22Rv1 (cell line): Measurements from ENCODE around the gene STXBP1.
"Not testable (repeated sequence)": the region's sequence is repeated elsewhere in the genome, so short reads cannot be mapped to it uniquely, and the experiment has no call there.

Experiments used
- H3K27ac ChIP-seq: fragments of 450-650 bp; 2 replicates; pipeline ENCODE4 v1.5.1; 2017
- ZFX ChIP-seq: fragments of 450-650 bp; IDR thresholded peaks from 2 replicates; pipeline ENCODE4 v1.6.1; 2017; ENCODE audit warnings: antibody characterized with exemption, borderline replicate concordance
- TF ChIP-seq, protein P1 (sequence below): fragments of 450-650 bp; IDR thresholded peaks from 2 replicates; pipeline ENCODE4 v1.5.1; 2017; ENCODE audit warnings: mild to moderate bottlenecking

Gene STXBP1

DNA sequence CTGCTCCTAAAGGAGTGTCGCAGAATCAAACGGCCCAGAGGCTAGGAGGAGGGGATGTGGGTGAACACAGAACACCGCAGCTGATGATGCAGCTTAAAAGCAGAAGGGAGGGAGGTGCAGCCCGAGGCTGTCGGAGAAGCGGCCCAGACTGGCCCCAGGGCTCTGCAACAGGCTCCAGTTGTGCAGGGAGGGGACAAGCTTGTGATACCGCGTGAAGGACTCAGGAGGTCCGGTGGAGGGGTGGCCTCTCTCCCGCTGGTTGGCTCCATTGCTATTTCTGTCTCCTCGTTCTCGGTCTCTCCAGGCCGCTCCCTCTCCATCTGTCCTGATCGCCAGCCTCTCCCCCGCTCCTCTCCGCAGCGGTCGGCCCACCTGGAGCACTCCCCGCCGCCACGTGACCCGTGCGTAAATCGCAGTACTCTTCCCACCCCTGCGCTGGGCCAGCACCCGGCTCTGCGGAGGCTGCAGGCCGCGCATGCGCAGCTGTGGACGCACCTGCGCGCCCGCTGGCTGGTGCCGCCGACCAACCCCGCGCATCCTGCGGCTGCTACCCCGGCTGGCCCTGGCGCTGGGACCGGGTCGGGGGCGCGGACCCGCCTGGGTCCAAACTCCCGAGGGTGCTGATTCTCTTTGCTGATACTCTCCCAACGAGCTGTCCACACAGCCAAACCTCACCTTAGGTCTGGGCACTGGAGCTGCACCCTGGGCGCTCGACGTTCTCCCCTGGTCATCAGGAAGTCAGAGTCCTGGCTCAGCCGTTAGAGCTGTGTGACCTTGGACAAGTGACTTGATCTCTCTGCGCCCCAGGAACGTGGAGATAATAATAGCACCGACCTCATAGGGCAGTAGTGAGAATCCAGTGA, 3.7 kb upstream of the STXBP1 start:
- peak overlapping the region; percentile 54 for H3K27ac ChIP-seq
- TF ChIP-seq, protein P1, sequence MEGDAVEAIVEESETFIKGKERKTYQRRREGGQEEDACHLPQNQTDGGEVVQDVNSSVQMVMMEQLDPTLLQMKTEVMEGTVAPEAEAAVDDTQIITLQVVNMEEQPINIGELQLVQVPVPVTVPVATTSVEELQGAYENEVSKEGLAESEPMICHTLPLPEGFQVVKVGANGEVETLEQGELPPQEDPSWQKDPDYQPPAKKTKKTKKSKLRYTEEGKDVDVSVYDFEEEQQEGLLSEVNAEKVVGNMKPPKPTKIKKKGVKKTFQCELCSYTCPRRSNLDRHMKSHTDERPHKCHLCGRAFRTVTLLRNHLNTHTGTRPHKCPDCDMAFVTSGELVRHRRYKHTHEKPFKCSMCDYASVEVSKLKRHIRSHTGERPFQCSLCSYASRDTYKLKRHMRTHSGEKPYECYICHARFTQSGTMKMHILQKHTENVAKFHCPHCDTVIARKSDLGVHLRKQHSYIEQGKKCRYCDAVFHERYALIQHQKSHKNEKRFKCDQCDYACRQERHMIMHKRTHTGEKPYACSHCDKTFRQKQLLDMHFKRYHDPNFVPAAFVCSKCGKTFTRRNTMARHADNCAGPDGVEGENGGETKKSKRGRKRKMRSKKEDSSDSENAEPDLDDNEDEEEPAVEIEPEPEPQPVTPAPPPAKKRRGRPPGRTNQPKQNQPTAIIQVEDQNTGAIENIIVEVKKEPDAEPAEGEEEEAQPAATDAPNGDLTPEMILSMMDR: no peak
- TF ChIP-seq ZFX: no peak

DNA sequence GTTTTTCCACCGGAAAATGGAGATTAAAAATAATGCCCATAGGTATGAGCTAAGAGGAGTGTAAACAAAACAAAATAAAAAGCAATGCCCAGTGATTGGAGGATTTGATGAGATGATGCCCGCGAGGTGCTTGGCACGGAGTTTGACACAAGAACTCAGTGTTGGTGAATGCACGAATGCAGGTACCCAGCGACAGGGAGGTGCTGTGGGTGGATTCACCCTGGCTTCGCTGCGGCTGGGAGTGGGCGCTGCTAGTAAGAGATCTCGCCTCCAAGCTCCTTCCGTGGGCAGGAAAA, 526 bp upstream of the STXBP1 start:
- H3K27ac ChIP-seq: peak overlapping the region; percentile 48; the same call in 1 of the 2 replicates

DNA sequence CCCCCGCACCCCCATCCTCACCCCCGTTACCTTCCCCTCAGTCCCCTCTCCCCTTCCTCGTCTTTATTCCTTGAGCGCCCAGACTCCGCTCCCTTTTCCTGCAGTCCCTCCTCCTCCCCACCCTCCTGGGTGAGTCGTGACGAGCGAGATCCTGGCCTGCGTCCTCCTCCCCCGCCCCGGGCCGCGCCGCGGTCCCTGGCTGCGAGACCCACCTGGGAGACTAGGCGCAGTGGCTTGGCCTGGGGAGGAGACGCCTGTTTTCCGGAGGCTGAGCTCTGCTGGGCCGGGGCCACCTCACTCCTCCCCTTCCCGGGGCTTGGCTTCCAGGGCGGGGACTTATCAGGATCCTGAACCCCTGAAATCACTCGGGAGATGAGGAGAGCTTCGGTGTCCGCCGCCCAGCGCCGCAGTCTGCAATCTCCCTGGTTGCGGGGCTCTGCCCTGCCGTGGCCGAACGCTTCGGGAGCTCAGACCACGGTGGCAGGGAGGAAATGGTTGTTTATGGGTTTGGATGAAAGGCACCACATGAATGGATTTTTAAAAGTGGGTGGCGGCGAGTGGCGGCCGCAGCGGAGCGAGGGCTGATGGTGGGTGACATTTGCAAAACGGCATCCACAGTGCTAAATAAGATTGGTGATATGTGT, 984 bp downstream of the STXBP1 start:
- H3K27ac ChIP-seq: no peak overlapping the region
- TF ChIP-seq ZFX: no peak
- TF ChIP-seq, protein P1: no peak

More for the DNA sequence above, 526 bp upstream of the STXBP1 start:
- no peak for TF ChIP-seq ZFX
- TF ChIP-seq, protein P1: no peak

DNA sequence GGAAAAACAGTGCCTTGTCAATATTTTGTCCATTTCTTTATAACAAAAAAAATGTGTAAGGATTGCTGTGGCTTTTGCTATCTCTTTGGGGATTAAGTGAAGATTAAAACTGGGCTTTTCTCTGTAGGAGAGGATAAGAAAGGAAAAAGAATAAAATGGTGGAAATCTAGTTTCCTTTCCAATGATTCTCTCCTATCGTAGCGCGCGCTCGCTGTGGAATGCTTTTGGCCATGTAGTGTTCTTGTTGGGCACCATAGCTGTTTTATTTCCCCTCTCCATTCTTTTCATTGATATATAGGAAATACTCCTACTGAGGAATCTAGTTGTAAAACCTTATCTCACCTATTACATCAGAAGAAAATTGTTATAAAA, 1.5 kb downstream of the STXBP1 start:
- no peak overlapping the region for H3K27ac ChIP-seq
- TF ChIP-seq ZFX: no peak
- TF ChIP-seq, protein P1: no peak

DNA sequence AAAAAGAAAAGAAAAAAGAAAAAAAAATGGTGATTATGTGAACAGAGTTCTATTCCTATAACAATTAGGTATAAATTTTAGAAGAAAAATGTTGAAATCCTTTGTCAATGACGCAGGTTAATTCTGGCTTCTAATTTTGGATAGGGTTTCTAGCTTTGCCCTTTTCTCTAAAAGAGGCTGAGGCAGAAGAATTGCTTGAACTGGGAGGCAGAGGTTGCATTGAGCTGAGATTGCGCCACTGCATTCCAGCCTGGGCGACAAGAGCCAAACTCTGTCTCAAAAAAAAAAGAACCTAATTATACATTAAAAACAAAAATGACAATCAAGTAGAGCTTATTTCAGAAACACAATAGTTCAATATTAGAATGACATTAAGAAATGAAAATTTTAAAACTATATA, 2.9 kb downstream of the STXBP1 start:
- TF ChIP-seq ZFX: no peak
- TF ChIP-seq, protein P1: no peak
- H3K27ac ChIP-seq: no peak overlapping the region

DNA sequence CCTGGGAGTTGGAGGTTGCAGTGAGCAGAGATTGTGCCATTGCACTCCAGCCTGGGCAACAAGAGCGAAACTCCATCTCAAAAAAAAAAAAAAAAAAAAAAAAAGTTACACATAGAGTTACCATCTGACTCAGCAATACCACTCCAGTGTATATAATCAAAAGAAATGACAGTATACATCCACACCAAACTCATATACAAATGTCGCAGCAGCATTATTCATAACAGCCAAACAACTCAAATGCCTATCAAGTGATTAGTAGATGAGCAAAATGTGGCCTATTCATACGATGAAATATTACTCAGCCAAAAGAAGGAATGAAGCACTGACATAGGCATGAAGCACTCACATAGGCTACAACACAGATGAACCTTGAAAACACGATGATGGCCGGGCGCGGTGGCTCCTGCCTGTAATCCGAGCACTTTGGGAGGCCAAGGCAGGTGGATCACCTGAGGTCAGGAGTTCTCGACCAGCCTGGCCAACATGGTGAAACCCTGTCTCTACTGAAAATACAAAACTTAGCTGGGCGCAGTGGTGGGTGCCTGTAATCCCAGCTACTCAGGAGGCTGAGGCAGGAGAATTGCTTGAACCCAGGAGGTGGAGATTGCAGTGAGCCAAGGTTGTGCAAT, 9.4 kb downstream of the STXBP1 start:
- H3K27ac ChIP-seq: not testable (repeated sequence)

DNA sequence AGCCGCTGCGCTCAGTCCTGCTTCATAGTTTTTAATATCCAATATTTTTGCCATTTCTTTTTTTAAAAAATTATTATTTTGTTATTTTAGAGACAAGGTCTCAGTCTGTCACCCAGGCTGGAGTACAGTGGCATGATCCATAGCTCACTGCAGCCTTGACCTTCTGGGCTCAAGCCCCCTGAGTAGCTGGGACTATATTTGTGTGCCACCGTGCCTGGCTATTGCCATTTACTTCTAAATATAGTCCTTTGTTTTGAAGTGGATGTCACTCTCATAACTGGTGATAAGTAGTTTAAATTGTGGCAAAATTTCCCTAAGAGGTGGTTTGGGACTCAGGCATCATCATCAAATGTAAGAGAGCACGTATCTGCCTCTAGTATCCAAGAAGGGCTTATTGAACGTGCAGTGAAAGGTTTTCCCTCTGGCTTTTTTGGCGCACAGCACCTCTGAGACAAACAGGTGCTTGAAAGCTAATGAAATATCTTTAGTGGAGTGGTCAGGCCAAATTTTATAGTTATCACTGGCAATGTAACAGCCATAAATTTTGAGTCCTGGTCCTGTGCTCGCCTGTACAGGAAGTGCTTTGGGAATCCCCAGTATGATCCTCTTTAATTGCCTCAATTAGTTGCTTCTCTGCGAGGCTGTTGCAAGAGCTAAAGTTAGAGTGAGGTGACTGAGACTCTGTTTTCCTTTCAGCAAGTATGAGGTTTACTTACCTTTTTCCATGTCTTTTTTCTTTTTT, 14.8 kb downstream of the STXBP1 start:
- TF ChIP-seq, protein P1: no peak
- TF ChIP-seq ZFX: no peak
- no peak overlapping the region for H3K27ac ChIP-seq
